Fibroblast of skin of right biceps (primary cell): ENCODE data around the gene SLC2A1.
"Not testable (repeated sequence)": the region's sequence is repeated elsewhere in the genome, so short reads cannot be mapped to it uniquely, and the experiment has no call there.

Experiments
- DNase-seq: peaks from one replicate; pipeline ENCODE4 v3.0.0-alpha.2; 2013

The SLC2A1 gene

GRCh38 chr1:42927920-42928505, 30.7 kb downstream of the SLC2A1 start:
- no peak for DNase-seq

GRCh38 chr1:42927274-42927841, 31.3 kb downstream of the SLC2A1 start:
- DNase-seq, result no peak

- DNase-seq, result no peak
Measured at GRCh38 chr1:42926879-42927242, 31.8 kb downstream of the SLC2A1 start.

GRCh38 chr1:42926235-42926878, 32.3 kb downstream of the SLC2A1 start:
- DNase-seq, result no peak

GRCh38 chr1:42924851-42925760, 33.6 kb downstream of the SLC2A1 start:
- DNase-seq, result peak; percentile 22

GRCh38 chr1:42924082-42924850, 34.4 kb downstream of the SLC2A1 start:
- peak; percentile 91 for DNase-seq

- DNase-seq, result no peak
Measured at GRCh38 chr1:42923367-42924081, 35.1 kb downstream of the SLC2A1 start.

GRCh38 chr1:42922687-42923366, 35.8 kb downstream of the SLC2A1 start:
- peak; percentile 82 for DNase-seq

GRCh38 chr1:42921769-42922168, 36.9 kb downstream of the SLC2A1 start:
- no peak for DNase-seq

- not testable (repeated sequence) for DNase-seq
Measured at GRCh38 chr1:42919651-42920050, 39.0 kb downstream of the SLC2A1 start.

GRCh38 chr1:42917241-42917495, 41.5 kb downstream of the SLC2A1 start:
- no peak for DNase-seq

- DNase-seq, result no peak
Measured at GRCh38 chr1:42915456-42915855, 43.2 kb downstream of the SLC2A1 start.

GRCh38 chr1:42914092-42914627, 44.5 kb downstream of the SLC2A1 start:
- no peak for DNase-seq

- peak; percentile 76 for DNase-seq
Measured at GRCh38 chr1:42913426-42914091, 45.1 kb downstream of the SLC2A1 start.

- DNase-seq, result no peak
Measured at GRCh38 chr1:42910985-42911384, 47.7 kb downstream of the SLC2A1 start.

- DNase-seq, result no peak
Measured at GRCh38 chr1:42908046-42908445, 50.6 kb downstream of the SLC2A1 start.

GRCh38 chr1:42904434-42904833, 54.2 kb downstream of the SLC2A1 start:
- no peak for DNase-seq

GRCh38 chr1:42899960-42900359, 58.7 kb downstream of the SLC2A1 start:
- DNase-seq, result not testable (repeated sequence)

- DNase-seq, result no peak
Measured at GRCh38 chr1:42891465-42892138, 67.1 kb downstream of the SLC2A1 start.

- DNase-seq, result no peak
Measured at GRCh38 chr1:42889264-42889663, 69.4 kb downstream of the SLC2A1 start.
